ENCODE results near the gene DIP2B. TPM values are rescaled to one million over a fixed set of nuclear protein-coding genes. Genes with fewer than 3 reads are reported as not detected.

Gene DIP2B
- polyA plus RNA-seq, 1 donor from 2014 or later, result 44.0 TPM

- H3K36me3 ChIP-seq (ENCODE audit: insufficient read depth, low read length), result no peaks in the 10 kb centered on the region
- no peak overlapping the region for H3K27ac ChIP-seq (ENCODE audit: low read length)
- no peak overlapping the region for H3K9ac ChIP-seq (ENCODE audit: low read length)
- H4K20me1 ChIP-seq (ENCODE audit: insufficient read depth), result no peaks in the 10 kb centered on the region
- no peaks in the 10 kb centered on the region for H3F3A ChIP-seq (ENCODE audit: insufficient read depth, low read length, poor library complexity, severe bottlenecking)
- no peaks in the 10 kb centered on the region for H3K9me3 ChIP-seq (ENCODE audit: low read length)
- H3K27me3 ChIP-seq (ENCODE audit: insufficient read depth, low read depth, low read length), result no peaks in the 10 kb centered on the region
- no peak for TF ChIP-seq SMC3 (conservative IDR thresholded peaks at IDR 0.05; ENCODE audit: poor library complexity)
- TF ChIP-seq EZH2 (IDR thresholded peaks at IDR 0.05; ENCODE audit: borderline replicate concordance, insufficient read depth, low read length, poor library complexity, severe bottlenecking), result no peak
- peaks cover 77% of the 10 kb centered on the region for H3K79me2 ChIP-seq (replicated peaks; ENCODE audit: insufficient read depth, low read length)
- no peak overlapping the region for H3K4me2 ChIP-seq (ENCODE audit: low read length)
- no peak overlapping the region for H2AFZ ChIP-seq (ENCODE audit: low read depth, low read length)
- no peak overlapping the region for H3K4me3 ChIP-seq (ENCODE audit: low read length)
- no peaks in the 10 kb centered on the region for H3K9me2 ChIP-seq (ENCODE audit: insufficient read depth, low read length)
Observed at GRCh38 chr12:50514526-50515276, 9.9 kb downstream of the DIP2B start.

- Histone ChIP-seq H3K79me2 (replicated peaks; ENCODE audit: insufficient read depth, low read length) (peaks cover 71% of the 10 kb centered on the region), H3K27ac (ENCODE audit: low read length) (no peak overlapping the region), H4K20me1 (ENCODE audit: insufficient read depth) (no peaks in the 10 kb centered on the region)
Observed at GRCh38 chr12:50515587-50515986, 10.8 kb downstream of the DIP2B start.

More at GRCh38 chr12:50515587-50515986, 10.8 kb downstream of the DIP2B start:
- Histone ChIP-seq H2AFZ (ENCODE audit: low read depth, low read length) (no peak overlapping the region), H3K4me2 (ENCODE audit: low read length) (no peak overlapping the region), H3K27me3 (ENCODE audit: insufficient read depth, low read depth, low read length) (no peaks in the 10 kb centered on the region), H3F3A (ENCODE audit: insufficient read depth, low read length, poor library complexity, severe bottlenecking) (no peaks in the 10 kb centered on the region), H3K9me2 (ENCODE audit: insufficient read depth, low read length) (no peaks in the 10 kb centered on the region), H3K9ac (ENCODE audit: low read length) (no peak overlapping the region), H3K9me3 (ENCODE audit: low read length) (no peaks in the 10 kb centered on the region), H3K4me3 (ENCODE audit: low read length) (no peak overlapping the region), H3K36me3 (ENCODE audit: insufficient read depth, low read length) (no peaks in the 10 kb centered on the region)
- TF ChIP-seq REST (IDR thresholded peaks at IDR 0.05; ENCODE audit: borderline replicate concordance) (no peak), EP300 (conservative IDR thresholded peaks at IDR 0.05; ENCODE audit: poor library complexity, severe bottlenecking) (no peak), RAD21 (conservative IDR thresholded peaks at IDR 0.05) (no peak), EZH2 (IDR thresholded peaks at IDR 0.05; ENCODE audit: borderline replicate concordance, insufficient read depth, low read length, poor library complexity, severe bottlenecking) (no peak), CTCF (IDR thresholded peaks at IDR 0.05; ENCODE audit: poor library complexity, severe bottlenecking) (no peak), SMC3 (conservative IDR thresholded peaks at IDR 0.05; ENCODE audit: poor library complexity) (no peak), POLR2AphosphoS5 (IDR thresholded peaks at IDR 0.05) (no peak), MXI1 (conservative IDR thresholded peaks at IDR 0.05; ENCODE audit: poor library complexity, severe bottlenecking) (no peak), TAF1 (IDR thresholded peaks at IDR 0.05; ENCODE audit: low read depth) (no peak)

All from neural cell (in vitro differentiated cells).